Brain pericyte (primary cell): Measurements from ENCODE around the gene TMEM184A.

Source experiments
- DNase-seq: peaks from one replicate; pipeline ENCODE4 v3.0.0-alpha.2; 2012; ENCODE audit warnings: low read depth, low spot score

Gene TMEM184A

DNA sequence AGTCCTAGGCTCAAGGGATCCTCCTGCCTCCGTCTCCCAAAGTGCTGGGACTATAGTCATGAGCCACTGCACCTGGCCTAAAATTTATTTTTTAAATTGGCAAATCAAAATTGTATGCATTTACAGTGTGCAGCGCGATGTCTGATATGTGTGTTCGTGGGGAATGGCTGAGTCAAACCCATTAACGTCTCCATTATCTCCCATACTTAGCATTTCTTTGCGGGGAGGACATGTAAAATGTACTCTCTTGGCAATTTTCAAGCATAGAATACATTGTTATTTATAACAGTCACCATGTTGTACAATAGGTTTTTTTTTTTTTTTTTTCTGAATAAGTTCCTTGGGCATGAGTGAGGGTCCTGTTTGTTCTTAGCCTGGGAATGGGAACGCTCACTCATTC lies 3.8 kb downstream of the TMEM184A start:
- DNase-seq: no peak

DNA sequence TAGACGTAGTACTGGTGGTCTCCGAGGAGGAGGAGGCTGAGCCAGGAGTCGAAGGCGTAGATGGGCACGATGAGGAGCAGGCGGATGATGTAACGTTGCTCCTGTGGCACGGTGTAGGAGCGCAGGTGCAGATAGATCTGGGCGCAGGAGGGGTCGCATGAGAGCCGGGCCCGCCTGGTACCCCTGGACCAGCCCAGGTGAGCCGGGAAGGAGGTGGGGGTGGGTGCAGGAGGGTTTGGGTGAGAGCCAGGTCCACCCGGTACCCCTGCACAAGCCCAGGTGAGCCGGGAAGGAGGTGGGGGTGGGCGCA lies 5.2 kb downstream of the TMEM184A start:
- DNase-seq: no peak

DNA sequence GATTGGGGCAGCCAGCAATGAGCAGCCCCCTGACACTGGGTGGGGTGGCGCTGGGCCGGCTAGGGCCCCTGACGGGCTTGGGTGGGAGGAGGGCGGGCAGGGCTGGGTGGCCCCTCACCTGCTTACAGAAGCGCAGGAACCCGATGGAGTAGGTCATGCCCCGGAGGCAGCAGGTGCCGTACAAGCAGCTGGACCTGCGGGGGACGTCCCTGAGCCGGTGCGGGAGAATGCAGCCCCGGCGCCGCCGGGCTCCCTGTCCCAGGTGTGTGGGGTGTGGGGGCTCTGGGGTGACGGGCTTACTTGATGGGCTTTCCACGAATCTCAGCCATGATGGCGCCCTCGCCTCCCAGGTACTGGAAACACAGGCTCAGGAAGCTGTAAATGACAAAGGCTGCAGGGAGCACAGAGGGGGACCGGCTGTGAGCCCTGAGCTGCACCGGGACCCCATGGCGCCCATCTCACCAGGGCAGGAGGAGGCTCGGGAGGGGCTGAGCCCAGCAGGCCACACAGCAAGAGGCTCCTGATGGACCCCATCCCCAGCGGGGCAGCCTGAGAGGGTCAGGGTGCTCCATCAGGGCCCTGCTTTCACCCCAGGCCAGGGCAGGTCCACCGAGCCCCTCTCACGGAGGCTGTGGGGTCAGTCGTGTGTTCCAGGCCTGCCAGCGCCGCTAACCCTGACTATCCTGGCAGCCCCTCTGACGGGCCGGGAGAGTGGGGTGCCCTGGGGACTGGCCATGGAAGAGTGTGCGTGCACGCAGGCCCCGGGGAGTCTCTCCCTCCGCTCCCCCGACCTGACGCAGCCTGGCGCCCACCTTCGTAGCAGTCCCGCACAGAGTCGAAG lies 5.8 kb downstream of the TMEM184A start:
- DNase-seq: no peak

DNA sequence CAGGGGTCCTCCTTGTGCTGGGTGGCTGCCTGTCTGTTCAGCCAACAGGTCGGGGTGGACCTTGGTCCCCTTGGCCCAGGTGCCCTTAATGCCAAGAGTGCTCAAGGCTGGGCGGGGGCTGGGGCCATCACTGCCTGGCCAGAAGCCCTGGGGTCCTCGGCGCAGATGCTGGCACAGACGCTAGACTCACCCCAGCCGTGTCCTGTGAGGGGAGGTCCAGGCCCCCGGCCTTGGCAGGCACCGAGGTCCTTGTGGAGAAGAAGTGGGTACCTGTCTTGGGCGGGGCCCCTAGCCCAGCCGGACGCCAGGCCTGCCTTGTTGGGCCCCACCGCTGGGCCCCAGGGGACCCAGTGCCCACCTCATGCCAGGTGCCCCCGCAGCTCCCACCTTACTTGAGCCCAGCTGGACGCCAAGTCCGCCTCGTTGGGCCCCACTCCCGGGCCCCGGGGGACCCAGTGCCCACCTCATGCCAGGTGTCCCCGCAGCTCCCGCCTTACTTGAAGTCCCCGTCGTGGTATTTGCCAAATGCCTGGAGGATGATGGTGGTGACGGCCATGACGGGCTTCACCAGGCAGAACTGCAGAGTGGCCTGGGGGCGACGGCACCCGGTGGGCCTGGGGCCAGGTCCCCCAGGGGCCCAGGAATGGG lies 6.5 kb downstream of the TMEM184A start:
- DNase-seq: no peak

DNA sequence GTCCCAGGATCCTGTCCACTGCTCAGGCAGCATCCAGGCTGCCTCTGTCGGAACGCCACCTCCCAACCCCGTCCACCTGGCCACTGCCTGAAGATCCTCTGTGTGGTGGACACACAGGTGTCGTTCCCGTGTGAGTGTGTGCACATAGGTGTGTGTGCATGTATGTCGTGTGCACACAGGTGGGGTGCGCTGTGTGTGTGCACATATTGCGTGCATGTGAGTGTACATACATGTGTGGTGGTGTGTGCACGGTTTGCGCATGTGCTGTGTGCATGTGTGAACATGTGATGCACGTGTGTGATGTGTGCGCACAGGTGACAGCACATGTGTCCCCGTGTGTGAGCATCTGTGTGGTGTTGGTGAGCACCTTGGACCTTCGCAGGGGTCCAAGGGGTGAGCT lies 7.1 kb downstream of the TMEM184A start:
- no peak for DNase-seq

DNA sequence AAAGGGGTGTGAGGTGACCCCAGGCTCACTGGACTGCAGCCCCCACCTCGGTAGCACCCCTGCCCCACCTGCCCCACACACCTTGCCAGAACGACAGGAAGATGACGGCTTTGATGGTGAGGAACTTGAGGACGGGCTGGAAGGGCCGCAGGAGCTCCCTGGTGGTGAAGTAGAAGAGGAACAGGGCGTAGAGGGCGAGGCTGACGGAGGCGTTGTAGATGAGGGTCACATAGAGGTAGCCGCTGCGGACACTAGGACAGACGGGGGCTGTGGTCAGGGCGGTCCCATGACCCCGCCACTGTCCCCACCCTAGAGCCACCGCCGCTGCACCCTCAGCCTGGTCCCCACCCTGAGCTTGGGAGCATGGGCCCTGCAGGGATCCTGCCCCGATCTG lies 7.6 kb downstream of the TMEM184A start:
- DNase-seq: no peak

DNA sequence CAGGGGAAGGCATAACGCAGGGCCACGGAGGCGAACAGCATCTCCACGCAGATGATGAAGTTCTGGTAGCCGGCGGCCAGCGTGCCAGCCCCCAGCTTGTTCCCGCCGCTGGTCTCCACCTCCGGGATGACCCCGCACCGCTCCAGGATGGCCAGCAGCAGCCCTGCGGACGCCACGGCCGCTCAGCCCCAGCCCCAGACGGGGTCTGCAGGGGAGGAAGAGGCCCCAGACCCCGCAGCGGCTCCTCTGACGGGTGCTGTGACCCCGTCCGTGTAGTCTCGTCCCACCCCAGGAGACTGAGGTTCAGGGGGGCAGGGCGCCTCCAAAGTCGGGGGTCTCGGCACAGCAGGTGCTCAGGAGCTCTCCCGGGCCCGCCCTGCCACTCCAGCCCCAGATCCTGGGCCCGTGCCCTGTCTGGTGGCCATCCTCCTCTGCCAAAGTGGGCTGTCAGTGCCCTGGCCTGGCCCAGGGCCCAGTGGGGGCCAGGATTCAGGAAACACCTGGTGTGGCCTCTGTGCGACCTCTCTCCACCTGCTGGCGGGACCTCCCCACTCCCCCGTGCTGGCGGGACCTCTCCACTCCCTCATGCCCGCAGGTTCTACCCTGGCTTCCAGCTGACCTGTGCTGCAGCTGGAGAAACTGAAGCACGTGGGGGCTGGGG lies 8.1 kb downstream of the TMEM184A start:
- no peak for DNase-seq

DNA sequence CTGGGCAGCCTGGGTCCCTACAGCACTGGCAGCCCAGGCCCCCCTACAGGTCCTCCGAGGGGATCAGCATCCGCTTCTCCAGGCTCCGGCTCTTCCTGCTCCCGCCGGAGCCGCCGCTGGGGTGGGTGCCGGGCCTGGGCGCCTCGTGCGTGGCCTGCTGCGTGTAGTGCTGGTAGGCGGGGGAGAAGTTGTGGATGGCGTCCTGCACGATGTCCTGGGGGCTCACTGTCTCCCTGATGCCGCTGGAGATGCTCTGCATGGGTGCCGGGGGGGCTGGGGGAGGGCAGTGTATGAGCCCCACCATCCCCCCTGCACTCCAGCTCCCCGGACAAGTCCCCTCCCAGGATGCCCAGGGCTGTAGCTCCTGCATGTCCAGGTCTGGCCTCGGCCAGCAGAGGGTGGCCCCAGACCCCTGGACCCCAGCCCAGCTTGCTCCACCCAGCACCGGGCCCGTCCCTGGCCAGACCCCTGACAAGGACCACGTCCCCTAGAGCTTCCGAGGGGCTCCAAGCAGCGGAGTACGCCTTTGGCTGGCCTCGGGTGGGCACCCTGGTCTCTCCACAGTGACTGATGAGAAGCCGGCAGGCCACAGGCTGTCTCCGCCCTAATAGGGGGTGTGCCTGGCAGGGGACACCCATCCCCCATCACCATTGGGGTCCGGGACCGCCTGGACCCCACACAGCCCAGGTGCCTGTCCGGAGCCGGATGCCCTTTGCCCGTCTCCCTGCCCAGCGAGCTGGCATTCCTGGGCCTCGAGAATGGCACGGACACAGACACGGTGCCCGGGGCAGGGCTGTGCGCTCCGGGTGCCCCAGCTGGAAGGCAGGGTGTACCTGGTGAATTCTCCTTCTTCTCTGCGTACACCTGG lies 8.9 kb downstream of the TMEM184A start:
- DNase-seq: no peak

DNA sequence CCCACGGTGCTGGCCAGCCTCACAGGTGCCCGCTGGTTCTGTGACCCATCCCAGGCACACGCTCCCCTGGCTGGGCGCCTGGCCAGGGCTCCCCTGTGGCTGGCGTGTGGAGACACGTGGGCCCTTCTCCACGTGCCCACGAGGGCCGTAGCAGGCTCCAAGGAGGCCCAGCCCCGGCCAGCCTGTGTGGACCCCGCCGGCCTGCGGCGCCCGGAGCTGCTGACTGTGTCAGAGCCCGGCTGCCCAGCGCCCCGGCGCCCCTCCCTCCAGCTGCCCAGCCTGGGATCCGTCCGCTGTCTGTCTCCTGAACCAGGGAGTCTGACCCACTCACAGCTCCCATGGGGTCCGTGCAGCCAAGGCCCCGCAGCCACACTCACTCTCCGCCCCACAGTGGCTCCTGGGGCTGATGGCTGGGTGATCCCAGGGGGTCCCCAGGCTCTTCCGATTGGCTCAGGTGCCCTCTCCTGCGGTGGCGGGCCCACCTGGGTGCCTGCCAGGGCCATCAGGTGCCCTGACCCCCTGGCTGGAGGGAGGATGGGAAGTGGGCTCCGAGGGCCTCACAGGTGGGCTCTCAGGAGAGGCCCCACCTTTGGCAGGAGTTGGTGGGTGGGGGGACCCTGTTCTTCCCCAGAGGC lies 9.6 kb downstream of the TMEM184A start:
- no peak for DNase-seq

DNA sequence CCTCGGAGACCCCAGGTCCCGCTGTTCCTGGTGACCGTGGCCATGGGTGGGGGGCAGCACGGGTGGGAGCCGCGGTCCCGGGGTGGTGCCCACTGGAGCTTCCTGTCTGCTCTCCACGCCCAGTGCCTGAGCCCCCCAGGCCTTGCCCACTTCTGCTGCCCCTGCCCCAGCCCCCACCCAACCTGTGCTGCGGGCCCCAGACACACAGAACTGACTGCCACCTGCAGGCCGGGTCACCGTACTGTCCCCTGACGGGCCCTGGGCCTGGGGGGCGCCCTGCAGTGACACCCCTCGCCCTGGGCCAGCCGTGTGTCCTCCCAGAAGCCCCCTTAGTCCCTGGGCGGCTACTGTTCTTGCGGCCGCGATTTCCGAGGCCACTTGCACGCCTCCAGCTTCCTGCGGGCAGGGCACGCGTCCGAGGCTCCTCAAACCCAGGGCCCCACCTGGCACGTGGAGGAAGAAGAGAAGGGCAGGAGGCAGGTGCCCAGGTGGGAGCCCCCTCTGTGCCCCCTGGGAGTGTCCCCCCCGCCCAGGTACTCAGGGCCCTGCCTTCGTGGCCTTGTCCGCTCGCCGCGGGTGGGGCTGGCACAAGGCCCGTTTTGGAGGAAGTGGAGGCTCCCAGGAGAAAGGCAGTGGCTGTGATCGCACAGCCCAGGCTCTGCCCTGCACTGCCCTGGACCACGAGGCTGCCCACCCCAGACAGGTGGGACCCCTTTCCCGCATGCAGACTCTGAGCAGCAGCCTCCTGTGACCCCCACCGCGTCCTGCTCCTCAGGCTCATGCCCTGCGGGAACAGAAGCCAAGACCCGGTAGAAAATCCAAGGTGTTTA lies 10.4 kb downstream of the TMEM184A start:
- DNase-seq: no peak

DNA sequence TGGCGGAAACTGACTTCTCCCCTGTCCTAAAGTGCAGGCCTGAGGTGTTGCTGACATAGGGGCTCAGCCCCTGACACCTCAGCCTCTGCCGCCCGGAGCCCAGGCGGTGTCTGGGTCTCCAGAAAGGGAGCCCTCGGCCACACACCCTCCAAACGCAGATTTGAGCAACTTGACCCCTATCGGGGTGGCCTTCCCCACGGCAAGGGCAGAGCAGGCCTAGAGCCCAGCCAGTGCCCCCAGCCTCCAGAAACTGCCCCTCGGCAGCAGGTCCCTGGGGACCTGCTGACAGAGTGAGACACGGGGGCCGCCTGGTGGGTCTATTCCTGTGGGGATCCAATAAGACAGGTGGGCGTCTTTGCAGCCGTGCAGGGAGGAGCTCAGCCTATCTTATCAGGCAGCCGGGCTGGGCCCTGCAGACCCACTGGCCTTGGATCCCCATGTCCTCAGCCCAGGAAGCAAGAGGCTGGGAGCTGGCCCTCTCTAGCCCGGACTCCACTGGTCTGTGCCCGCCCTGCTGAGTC lies 11.0 kb downstream of the TMEM184A start:
- no peak for DNase-seq

DNA sequence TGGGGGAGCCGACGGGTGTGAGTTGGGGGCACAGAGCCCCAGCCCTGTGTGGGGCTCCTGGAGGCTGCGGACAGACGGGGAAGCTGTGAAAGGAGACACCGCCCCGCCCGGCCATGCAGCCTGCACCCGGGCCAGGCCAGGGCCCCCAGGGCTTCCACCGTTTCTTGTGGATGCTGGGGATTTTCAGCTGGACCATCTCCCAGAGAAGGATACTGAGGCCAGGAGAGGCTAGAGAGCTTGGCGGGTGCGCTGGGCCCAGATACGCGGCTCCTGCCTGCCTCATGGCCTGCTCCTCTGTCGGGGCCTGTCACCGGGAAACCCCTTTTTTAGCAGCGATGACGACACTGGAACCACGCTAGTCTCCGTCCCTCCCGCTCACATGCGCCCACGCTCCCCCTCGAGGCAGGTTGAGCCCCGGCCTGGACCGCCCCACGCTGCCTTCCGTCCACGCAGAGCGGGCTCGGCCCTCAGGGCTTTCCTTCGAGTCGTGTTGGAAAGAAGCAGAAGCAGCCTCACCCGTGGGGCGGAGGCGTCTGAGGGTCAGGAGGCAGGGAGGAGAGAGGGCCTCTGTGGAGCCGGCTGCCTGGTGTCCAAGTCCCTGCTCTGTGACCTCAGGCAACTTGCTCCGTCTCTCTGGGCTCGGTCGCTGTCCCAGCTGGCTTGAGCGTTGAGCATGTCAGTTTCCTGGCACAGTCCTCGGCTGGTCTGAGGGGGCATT lies 11.7 kb downstream of the TMEM184A start:
- no peak for DNase-seq

DNA sequence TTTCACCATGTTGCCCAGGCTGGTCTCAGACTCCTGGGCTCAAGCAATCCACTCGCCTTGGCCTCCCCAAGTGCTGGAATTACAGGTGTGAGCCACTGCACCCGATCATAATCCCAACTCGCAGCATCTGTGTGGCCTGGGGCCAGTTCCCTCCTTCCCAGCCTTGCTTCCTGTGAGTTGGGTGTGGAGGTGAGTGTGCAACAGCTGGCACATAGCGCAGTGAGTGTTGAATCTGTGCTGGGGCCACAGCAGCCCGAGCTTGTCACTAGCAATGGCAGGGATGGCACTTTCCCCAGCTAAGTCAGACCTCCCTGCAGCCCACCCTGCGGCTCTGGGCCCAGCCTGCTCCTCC lies 12.2 kb downstream of the TMEM184A start:
- no peak for DNase-seq

DNA sequence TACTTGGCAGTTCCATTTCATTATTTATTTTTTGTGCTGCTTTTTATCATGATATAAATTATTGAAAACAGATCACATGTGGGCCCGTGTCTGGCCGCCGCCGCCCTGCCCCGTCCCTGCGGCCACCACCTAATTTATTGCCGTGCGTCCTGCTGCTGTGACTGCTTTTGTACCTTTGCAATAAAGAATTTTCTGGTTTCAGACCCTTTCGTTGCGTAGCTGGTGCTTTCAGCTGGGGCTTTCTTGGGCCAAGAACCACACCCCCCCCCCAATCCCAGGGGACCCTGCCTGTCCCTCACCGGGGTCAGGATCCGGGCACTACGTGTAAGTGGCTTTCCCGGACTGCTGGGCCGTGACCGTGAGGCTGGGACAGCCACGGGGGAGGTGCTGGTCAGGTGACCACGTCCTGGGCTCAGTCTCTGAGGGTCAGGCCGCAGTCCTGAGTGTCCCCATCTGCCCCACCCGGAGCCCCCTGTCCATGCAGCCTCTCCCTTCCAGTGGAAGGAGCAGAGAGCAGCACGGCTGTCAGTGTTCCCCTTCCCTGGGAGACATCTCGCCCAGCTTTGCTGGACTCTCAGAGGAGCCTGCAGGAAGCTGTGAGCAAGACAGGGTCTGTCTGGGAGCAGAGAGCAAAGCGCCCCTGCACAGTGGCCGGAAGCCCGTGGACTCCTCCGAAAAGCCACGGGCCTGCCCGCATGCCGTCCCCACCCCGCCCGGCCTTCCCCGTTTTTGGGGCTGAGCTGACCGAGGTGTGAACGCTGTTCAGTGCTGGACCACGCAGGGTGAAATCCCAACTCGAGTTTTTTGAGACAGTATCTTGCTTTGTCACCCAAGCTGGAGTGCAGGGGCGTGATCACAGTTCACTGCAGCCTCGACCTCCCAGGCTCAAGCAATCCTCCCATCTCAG lies 12.9 kb downstream of the TMEM184A start:
- no peak for DNase-seq

DNA sequence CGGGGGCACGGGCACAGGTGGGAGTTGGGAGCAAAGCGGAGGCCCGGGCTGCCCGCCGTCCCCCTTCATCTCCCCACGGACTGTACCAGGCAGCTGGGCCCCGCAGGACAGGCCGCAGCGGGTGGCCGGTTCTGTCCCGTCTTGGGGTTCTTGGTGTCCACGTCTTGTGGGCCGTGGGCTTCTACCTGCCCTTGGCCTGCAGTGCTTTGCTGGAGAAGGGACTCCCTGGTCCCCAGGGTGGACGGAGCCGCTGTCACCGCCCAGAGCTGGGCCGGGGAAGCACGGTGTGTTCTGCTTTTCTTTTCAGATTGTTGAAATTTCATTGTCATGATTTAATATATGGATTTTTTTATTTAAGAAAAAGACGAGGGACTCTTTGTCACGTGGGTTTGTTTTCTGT lies 13.7 kb downstream of the TMEM184A start:
- no peak for DNase-seq

DNA sequence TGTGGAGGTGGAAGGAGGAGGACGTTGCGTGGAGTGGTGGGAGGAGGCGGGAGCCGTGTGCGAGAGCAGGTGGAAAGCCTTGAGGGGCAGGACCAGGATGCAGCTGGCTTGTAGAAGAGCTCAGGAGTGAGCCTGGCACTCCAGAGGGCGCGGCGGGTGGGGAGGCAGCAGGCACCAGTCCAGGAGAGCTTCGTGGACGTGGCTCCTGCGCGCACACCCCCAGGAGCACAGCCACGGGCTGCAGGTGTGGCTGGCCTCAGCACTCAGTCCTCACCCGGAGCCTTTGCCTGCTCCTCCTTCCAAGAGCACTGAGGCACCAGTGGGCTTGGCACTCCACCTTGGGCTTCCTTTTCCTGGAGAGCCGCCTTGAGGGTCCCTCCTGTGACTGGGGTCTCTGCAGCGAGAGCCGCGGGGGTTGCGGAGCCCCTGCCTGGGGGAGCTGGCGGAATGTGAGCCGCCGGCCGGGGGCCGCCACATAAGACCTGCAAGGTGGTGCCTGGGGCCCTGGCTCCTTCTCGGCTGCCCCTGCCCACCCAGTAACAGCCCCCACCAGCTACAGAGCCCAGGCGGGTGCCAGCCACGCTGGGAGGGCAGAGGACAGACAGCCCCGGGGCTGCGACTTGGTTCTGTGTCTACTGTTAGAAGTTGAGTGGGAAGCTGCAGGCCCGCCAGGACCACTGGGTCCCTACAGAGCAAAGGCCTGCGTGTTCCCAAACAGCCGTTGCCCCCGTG lies 14.4 kb downstream of the TMEM184A start:
- no peak for DNase-seq

DNA sequence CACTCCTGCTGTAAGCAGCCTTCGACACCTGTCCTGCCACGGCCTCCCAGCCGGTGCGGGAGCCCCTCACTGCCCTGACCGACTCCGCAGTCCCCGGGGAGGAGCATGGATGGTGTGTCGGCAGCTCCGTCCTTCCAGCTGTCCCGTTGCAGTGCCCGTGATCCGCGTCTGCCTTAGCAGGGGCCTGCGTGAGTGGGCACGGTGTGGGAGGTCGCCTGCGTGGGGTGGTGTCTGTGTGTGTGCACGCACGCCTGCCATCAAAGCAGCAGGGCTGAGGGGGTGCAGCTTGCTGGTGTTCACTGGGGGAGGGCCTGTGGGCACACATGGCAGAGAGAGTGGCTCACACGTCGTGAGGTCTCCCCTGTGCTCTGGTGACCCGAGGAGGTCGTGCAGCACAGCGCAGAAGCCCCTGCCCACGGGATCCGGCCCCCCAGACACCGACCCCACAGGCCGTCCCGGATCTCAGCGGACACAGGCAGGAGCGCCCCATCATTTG lies 15.2 kb downstream of the TMEM184A start:
- no peak for DNase-seq
